Muscle of leg (tissue), 11 donors: Measurements from ENCODE around the gene GUCA2B. TPM values are rescaled to one million over a fixed set of nuclear protein-coding genes. Genes with fewer than 3 reads are reported as not detected.

Source experiments
- DNase-seq: peaks from one replicate; pipeline ENCODE4 v3.0.0; 2013
- H3K27ac ChIP-seq: one replicate; pipeline ENCODE4 v1.5.1; 2013; ENCODE audit warnings: mild to moderate bottlenecking, low read length, control low read depth
- H3K27me3 ChIP-seq: one replicate; pipeline ENCODE4 v1.6.1; 2013; ENCODE audit warnings: low read length; ENCODE audit not compliant: control insufficient read depth, insufficient read depth
- H3K36me3 ChIP-seq: one replicate; pipeline ENCODE4 v1.6.1; 2013; ENCODE audit warnings: low read length; ENCODE audit not compliant: control insufficient read depth, insufficient read depth
- H3K4me1 ChIP-seq: one replicate; pipeline ENCODE4 v1.6.1; 2013; ENCODE audit warnings: low read length; ENCODE audit not compliant: control insufficient read depth, insufficient read depth
- H3K4me3 ChIP-seq: one replicate; pipeline ENCODE4 v1.5.1; 2013; ENCODE audit warnings: low read length, control low read depth
- H3K9me3 ChIP-seq: replicated peaks from 2 replicates; pipeline ENCODE4 v1.6.1; 2013; ENCODE audit warnings: low read depth, low read length; ENCODE audit not compliant: control insufficient read depth
- WGBS: methylation state at CpG from one replicate; pipeline ENCODE4 v1.1.5; 2013; ENCODE audit warnings: missing lambda C conversion rate; ENCODE audit not compliant: insufficient coverage; 5-methylcytosine and 5-hydroxymethylcytosine counted together
- polyA plus RNA-seq, 8 donors: library from polyadenylated mRNA; unstranded; fragments of 120-200 nt; gene quantifications; one replicate each; pipeline versions ENCODE4 v1.2.1 to v1.2.3, GENCODE V29; 2013; ENCODE audit warnings: inconsistent platforms in 1 of 8, low replicate concordance in 1 of 8; ENCODE audit not compliant: insufficient read length in 8 of 8, insufficient read depth in 1 of 8
- total RNA-seq: library from RNA; stranded (reverse); fragments of 120-200 nt; gene quantifications from one replicate; pipeline ENCODE4 v1.2.4, GENCODE V29; 2013

Gene GUCA2B
- total and polyA plus RNA-seq, 9 donors = 0.32 TPM; not detected in 8

- Histone ChIP-seq H3K27me3 (peaks cover 9% of the 10 kb centered on the region), H3K27ac (no peak overlapping the region), H3K4me1 (peaks cover 2% of the 10 kb centered on the region), H3K36me3 (no peaks in the 10 kb centered on the region), H3K9me3 (no peaks in the 10 kb centered on the region), H3K4me3 (no peak overlapping the region)
- WGBS = 81% methylated on average over 3 of the region's 5 CpGs
- no peak for DNase-seq
Observed at GRCh38 chr1:42150651-42151050, 2.6 kb upstream of the GUCA2B start.

- H3K9me3 ChIP-seq = no peaks in the 10 kb centered on the region
- no peaks in the 10 kb centered on the region for H3K4me1 ChIP-seq
- 63% methylated on average over 2 of the region's 3 CpGs for WGBS
- no peak overlapping the region for H3K27ac ChIP-seq
- H3K4me3 ChIP-seq = no peak overlapping the region
- H3K36me3 ChIP-seq = no peaks in the 10 kb centered on the region
- no peak for DNase-seq
- H3K27me3 ChIP-seq = peaks cover 3% of the 10 kb centered on the region
Observed at GRCh38 chr1:42152119-42152518, 1.1 kb upstream of the GUCA2B start.

- H3K4me3 ChIP-seq = no peak overlapping the region
- no CpG with 5 or more reads among the region's 6 CpGs for WGBS
- H3K27me3 ChIP-seq = peaks cover 3% of the 10 kb centered on the region
- no peaks in the 10 kb centered on the region for H3K9me3 ChIP-seq
- H3K36me3 ChIP-seq = no peaks in the 10 kb centered on the region
- DNase-seq = no peak
- no peak overlapping the region for H3K27ac ChIP-seq
- H3K4me1 ChIP-seq = no peaks in the 10 kb centered on the region
Observed at GRCh38 chr1:42153624-42154023, 414 bp downstream of the GUCA2B start.

- Histone ChIP-seq H3K4me3 (no peak overlapping the region), H3K27me3 (peaks cover 3% of the 10 kb centered on the region), H3K36me3 (no peaks in the 10 kb centered on the region), H3K9me3 (no peaks in the 10 kb centered on the region), H3K4me1 (no peaks in the 10 kb centered on the region), H3K27ac (no peak overlapping the region)
- 79% methylated on average over 10 of the region's 13 CpGs for WGBS
- no peak for DNase-seq
Observed at GRCh38 chr1:42154685-42155084, 1.5 kb downstream of the GUCA2B start.

- no peaks in the 10 kb centered on the region for H3K4me1 ChIP-seq
- H3K27me3 ChIP-seq = peaks cover 3% of the 10 kb centered on the region
- WGBS = 87% methylated on average over 7 of the region's 12 CpGs
- no peak overlapping the region for H3K27ac ChIP-seq
- no peak for DNase-seq
- no peaks in the 10 kb centered on the region for H3K36me3 ChIP-seq
- H3K9me3 ChIP-seq = no peaks in the 10 kb centered on the region
- H3K4me3 ChIP-seq = no peak overlapping the region
Observed at GRCh38 chr1:42155362-42155761, 2.2 kb downstream of the GUCA2B start.

- Histone ChIP-seq H3K9me3 (peaks cover 5% of the 10 kb centered on the region), H3K27me3 (no peaks in the 10 kb centered on the region), H3K4me3 (no peak overlapping the region), H3K36me3 (no peaks in the 10 kb centered on the region), H3K27ac (no peak overlapping the region), H3K4me1 (no peaks in the 10 kb centered on the region)
- 57% methylated on average over 7 of the region's 7 CpGs for WGBS
- no peak for DNase-seq
Observed at GRCh38 chr1:42157667-42158066, 4.5 kb downstream of the GUCA2B start.

- Histone ChIP-seq H3K9me3 (peaks cover 5% of the 10 kb centered on the region), H3K36me3 (no peaks in the 10 kb centered on the region), H3K4me1 (no peaks in the 10 kb centered on the region), H3K27me3 (no peaks in the 10 kb centered on the region), H3K27ac (no peak overlapping the region), H3K4me3 (no peak overlapping the region)
- WGBS = no CpG with 5 or more reads among the region's 2 CpGs
- no peak for DNase-seq
Observed at GRCh38 chr1:42158189-42158588, 5.0 kb downstream of the GUCA2B start.

GRCh38 chr1:42162181-42162580 lies 9.0 kb downstream of the GUCA2B start:
- no peak for DNase-seq
- Histone ChIP-seq H3K9me3 (peaks cover 5% of the 10 kb centered on the region), H3K4me1 (peaks cover 14% of the 10 kb centered on the region), H3K4me3 (no peak overlapping the region), H3K27me3 (no peaks in the 10 kb centered on the region), H3K36me3 (no peaks in the 10 kb centered on the region), H3K27ac (no peak overlapping the region)
- WGBS = 68% methylated on average over 2 of the region's 5 CpGs

GRCh38 chr1:42163114-42163513 lies 9.9 kb downstream of the GUCA2B start:
- 58% methylated on average over 2 of the region's 2 CpGs for WGBS
- Histone ChIP-seq H3K4me3 (no peak overlapping the region), H3K4me1 (peaks cover 14% of the 10 kb centered on the region), H3K27ac (no peak overlapping the region), H3K9me3 (peaks cover 5% of the 10 kb centered on the region), H3K27me3 (no peaks in the 10 kb centered on the region), H3K36me3 (no peaks in the 10 kb centered on the region)
- no peak for DNase-seq

GRCh38 chr1:42163536-42164503 lies 10.6 kb downstream of the GUCA2B start:
- Histone ChIP-seq H3K9me3 (peaks cover 5% of the 10 kb centered on the region), H3K4me1 (peaks cover 21% of the 10 kb centered on the region), H3K27ac (no peak overlapping the region), H3K27me3 (no peaks in the 10 kb centered on the region), H3K36me3 (no peaks in the 10 kb centered on the region), H3K4me3 (no peak overlapping the region)
- no peak for DNase-seq
- 73% methylated on average over 13 of the region's 16 CpGs for WGBS
